Gastrocnemius medialis (tissue), 4 donors: ENCODE data around the gene UNC13C. TPM values are rescaled to one million over a fixed set of nuclear protein-coding genes. Genes with fewer than 3 reads are reported as not detected.

Experiments used
- ATAC-seq, 2 donors: fragments of 150-250 bp; one replicate each; pipeline ENCODE4 v1.9.1; 2016
- DNase-seq, 2 donors: peaks; one replicate each; pipeline ENCODE4 v3.0.0-alpha.2; 2019
- H3K27ac ChIP-seq, 4 donors: fragments of 200-600 bp; sonication (generic); 1 replicate in 1 of 4; 2 replicates in 3 of 4; pipeline ENCODE4 v1.5.1; 2016 to 2018; ENCODE audit warnings: mild to moderate bottlenecking in 2 of 4, moderate library complexity in 1 of 4
- H3K27me3 ChIP-seq, 3 donors: fragments of 200-600 bp; sonication (generic) in 2 of 3; 1 replicate in 1 of 3; 2 replicates in 2 of 3; pipeline versions ENCODE4 v1.5.1 to v1.6.0; 2016 to 2019; ENCODE audit warnings: mild to moderate bottlenecking in 1 of 3, moderate library complexity in 1 of 3
- H3K36me3 ChIP-seq, 2 donors: fragments of 200-600 bp; sonication (generic) in 1 of 2; one replicate each; pipeline ENCODE4 v1.5.1; 2017 to 2018
- H3K4me1 ChIP-seq, 2 donors: fragments of 200-600 bp; sonication (generic) in 1 of 2; one replicate each; pipeline ENCODE4 v1.5.1; 2016 to 2017; ENCODE audit warnings: mild to moderate bottlenecking in 2 of 2
- H3K4me3 ChIP-seq, 4 donors: fragments of 200-600 bp; sonication (generic) in 3 of 4; 1 replicate in 1 of 4; 2 replicates in 3 of 4; pipeline ENCODE4 v1.5.1; 2016 to 2019; ENCODE audit warnings: mild to moderate bottlenecking in 2 of 4
- H3K9me3 ChIP-seq, 3 donors: fragments of 200-600 bp; sonication (generic) in 2 of 3; 1 replicate in 1 of 3; 2 replicates in 2 of 3; pipeline ENCODE4 v1.5.1; 2016 to 2019
- CTCF ChIP-seq, 5 experiments: fragments of 450-650 bp in 3 of 5; fragments of 200-600 bp in 2 of 5; sonication (generic) in 2 of 5; IDR thresholded peaks in 4 of 5; conservative IDR thresholded peaks in 1 of 5; 1 replicate in 4 of 5; 2 replicates in 1 of 5; pipeline ENCODE4 v1.5.1; 2016 to 2019; ENCODE audit warnings: antibody characterized with exemption in 5 of 5, mild to moderate bottlenecking in 3 of 5, moderate library complexity in 3 of 5
- POLR2A ChIP-seq, 2 donors: fragments of 450-650 bp; IDR thresholded peaks; one replicate each; pipeline ENCODE4 v1.6.1; 2017; ENCODE audit warnings: antibody characterized with exemption in 2 of 2, mild to moderate bottlenecking in 2 of 2, moderate library complexity in 2 of 2
- in situ Hi-C, 4 donors: fragments of 200-750 bp; cut with MboI; loops; one replicate each; pipeline versions ENCODE4 v1.15.0 to v1.8.0; 2017; ENCODE audit warnings: low sequenced_read_pairs in 4 of 4
- intact Hi-C: fragments of 100-400 bp; cut with DNase I; formaldehyde crosslinking; loops from one replicate; pipeline ENCODE4 v1.15.1; 2023; ENCODE audit warnings: low total_unique reads
- total RNA-seq, 4 donors: library from RNA; depleted of rRNA; stranded (reverse); fragments of >200 nt; gene quantifications; one replicate each; pipeline versions ENCODE4 v1.1.0 to v1.2.3, GENCODE V29; 2016

Gene UNC13C
- total RNA-seq, 4 donors from 2014 or later: 2.5 to 6.6 (median 3.6) TPM

GRCh38 chr15:54026891-54027290 is 48.6 kb downstream of the UNC13C start:
- Histone ChIP-seq H3K36me3 (no peaks in the 10 kb centered on the region), H3K9me3 (no peaks in the 10 kb centered on the region), H3K4me3 (no peak overlapping the region), H3K27me3 (no peaks in the 10 kb centered on the region), H3K27ac (no peak overlapping the region), H3K4me1 (peaks cover 0 to 4% of the 10 kb centered on the region in 2 donors)
- TF ChIP-seq CTCF (IDR thresholded peaks at IDR 0.05 in 4 of 5, conservative IDR thresholded peaks at IDR 0.05 in 1 of 5) (no peak), POLR2A (IDR thresholded peaks at IDR 0.05) (no peak)
- ATAC-seq (no peak), DNase-seq (no peak)
- intact Hi-C loops (no loop called here), in situ Hi-C loops (no loop called here)

GRCh38 chr15:54029081-54029480 is 50.8 kb downstream of the UNC13C start:
- TF ChIP-seq POLR2A (IDR thresholded peaks at IDR 0.05) (no peak), CTCF (IDR thresholded peaks at IDR 0.05 in 4 of 5, conservative IDR thresholded peaks at IDR 0.05 in 1 of 5) (no peak)
- Histone ChIP-seq H3K27me3 (no peaks in the 10 kb centered on the region), H3K36me3 (no peaks in the 10 kb centered on the region), H3K9me3 (no peaks in the 10 kb centered on the region), H3K4me1 (peaks cover 4% of the 10 kb centered on the region in 2 donors), H3K4me3 (no peak overlapping the region), H3K27ac (no peak overlapping the region)
- DNase-seq: no peak
- in situ Hi-C loops (no loop called here), intact Hi-C loops (no loop called here)
- no peak for ATAC-seq

GRCh38 chr15:54032066-54032465 is 53.8 kb downstream of the UNC13C start:
- intact Hi-C loops (no loop called here), in situ Hi-C loops (no loop called here)
- no peaks in the 10 kb centered on the region for H3K27me3 ChIP-seq
- no peaks in the 10 kb centered on the region for H3K9me3 ChIP-seq
- no peak overlapping the region for H3K27ac ChIP-seq
- DNase-seq: no peak
- peaks cover 0 to 13% of the 10 kb centered on the region in 2 donors for H3K4me1 ChIP-seq
- TF ChIP-seq CTCF (IDR thresholded peaks at IDR 0.05 in 4 of 5, conservative IDR thresholded peaks at IDR 0.05 in 1 of 5) (no peak), POLR2A (IDR thresholded peaks at IDR 0.05) (no peak)
- no peaks in the 10 kb centered on the region for H3K36me3 ChIP-seq
- no peak for ATAC-seq
- no peak overlapping the region for H3K4me3 ChIP-seq

- DNase-seq (no peak), ATAC-seq (no peak)
- Histone ChIP-seq H3K27me3 (no peaks in the 10 kb centered on the region), H3K9me3 (no peaks in the 10 kb centered on the region), H3K27ac (peak overlapping the region in 2 of 4 donors; percentile 41 to 70), H3K36me3 (no peaks in the 10 kb centered on the region), H3K4me1 (peaks cover 0 to 13% of the 10 kb centered on the region in 2 donors), H3K4me3 (peak overlapping the region in 1 of 4 donors; percentile 10)
- intact Hi-C loops: no loop called here
- in situ Hi-C loops: no loop called here
- TF ChIP-seq POLR2A (IDR thresholded peaks at IDR 0.05): no peak
- no peak for TF ChIP-seq CTCF (IDR thresholded peaks at IDR 0.05 in 4 of 5, conservative IDR thresholded peaks at IDR 0.05 in 1 of 5)
These were observed 55.2 kb downstream of the UNC13C start for GRCh38 chr15:54033356-54033860.
